NCI-H748 (cell line): ENCODE measurements around the gene FLVCR2.
A peak's percentile ranks its signal among the peaks of the same experiment; 100 is the strongest.

Source experiments
- DNase-seq: peaks from one replicate; lab custom pipeline; 2025; ENCODE audit not compliant: unreplicated experiment; lab: John Stamatoyannopoulos, UW

FLVCR2 gene

DNA sequence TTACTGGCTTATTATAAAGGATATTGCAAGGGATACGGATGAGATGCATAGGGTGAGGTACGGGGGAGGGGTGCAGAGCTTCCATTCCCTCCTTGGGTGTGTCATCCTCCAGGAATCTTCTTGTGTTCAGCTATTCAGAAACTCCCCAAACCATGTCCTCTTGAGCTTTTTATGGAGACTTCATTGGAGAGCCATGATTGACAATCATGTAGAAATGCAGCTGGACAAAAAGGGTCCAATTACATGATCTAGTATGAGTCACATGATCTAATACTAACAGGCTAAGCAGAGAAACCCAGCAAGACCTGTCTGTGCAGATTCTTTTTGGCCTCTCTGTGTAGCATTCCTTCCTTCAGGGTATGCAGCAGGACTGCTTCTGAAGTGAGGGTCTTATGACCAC, 23.9 kb upstream of the FLVCR2 start:
- DNase-seq = no peak

DNA sequence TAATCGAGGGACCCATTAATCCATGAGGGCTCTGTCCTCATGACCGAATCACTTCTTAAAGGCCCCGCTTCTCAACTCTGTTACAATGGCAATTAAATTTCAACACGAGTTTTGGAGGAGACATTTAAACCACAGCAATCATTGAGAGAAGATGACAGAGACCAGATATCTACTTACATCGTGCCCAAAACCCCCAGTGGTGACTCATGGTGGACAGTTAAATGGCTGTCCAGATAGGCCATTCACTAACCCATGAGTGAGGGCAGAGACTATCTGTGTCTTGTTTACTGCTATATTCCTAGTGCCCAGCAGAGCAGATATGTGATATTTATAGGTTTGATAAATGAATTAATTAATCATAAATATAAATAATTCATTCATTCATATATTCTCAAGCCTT, 20.0 kb upstream of the FLVCR2 start:
- DNase-seq = no peak

GRCh38 chr14:75559045-75559444, 19.4 kb upstream of the FLVCR2 start:
- DNase-seq = no peak

- DNase-seq = no peak
Observed at GRCh38 chr14:75559451-75560222, 18.8 kb upstream of the FLVCR2 start.

DNA sequence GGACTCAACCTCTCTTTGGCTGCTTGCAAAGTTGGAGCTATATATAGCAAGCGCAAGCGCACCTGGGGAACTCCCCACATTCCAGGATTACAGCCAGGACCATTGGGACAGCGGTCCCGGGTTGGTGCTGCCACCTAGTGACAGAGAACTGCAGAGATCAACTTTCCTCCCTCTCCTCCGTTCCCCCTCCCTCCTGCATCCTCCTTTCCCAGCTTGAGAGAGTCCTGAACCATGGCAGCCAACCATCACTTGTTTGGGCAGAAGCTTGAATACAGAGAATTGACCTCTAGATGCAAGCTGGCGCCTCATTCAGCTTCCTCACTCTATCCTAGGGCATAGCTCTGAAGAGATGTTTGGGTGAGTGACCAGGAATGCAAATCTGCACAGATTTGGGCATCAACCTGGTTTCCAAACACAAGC, 17.4 kb upstream of the FLVCR2 start:
- peak; percentile 68 for DNase-seq

DNA sequence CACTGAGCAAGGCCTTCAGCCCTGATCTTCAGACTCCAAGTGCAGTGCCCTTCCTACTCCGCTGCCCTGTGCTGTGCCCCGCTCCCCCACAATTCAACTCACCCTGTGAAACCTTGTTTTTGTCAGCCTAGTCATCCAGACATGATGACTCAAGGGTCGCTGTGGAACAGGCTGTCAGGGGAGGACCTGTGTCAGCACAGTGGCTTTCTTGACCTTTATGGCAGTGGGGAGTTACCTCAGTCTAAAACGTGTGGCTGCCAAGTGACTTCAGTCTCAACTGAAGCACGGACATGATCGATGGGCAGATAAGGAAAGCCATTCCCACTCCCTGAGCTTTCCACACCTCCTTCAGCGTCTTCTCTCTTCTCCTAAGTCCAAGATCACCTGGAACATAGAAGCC, 16.3 kb upstream of the FLVCR2 start:
- no peak for DNase-seq

- no peak for DNase-seq
Observed at GRCh38 chr14:75562489-75562888, 15.9 kb upstream of the FLVCR2 start.

GRCh38 chr14:75563931-75564330, 14.5 kb upstream of the FLVCR2 start:
- no peak for DNase-seq

DNA sequence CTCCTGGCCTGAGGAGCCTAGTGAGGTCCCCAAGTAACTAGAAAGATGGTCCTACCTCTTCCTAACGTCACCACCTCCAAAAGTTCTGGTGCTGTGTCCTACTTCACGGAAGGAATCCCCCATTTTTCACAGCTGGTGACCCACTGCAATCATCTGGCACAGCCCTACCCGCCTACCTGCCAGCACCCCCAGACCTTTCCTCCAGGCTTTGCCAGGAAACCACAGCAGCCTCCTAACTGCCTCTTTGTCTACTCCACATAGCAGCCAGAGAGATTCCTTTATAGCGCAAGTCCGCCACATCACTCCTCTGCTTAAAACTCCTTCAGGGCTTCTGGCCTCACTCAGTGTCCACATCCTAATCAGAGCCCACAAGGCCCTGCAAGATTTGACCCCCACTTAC, 13.4 kb upstream of the FLVCR2 start:
- DNase-seq = no peak

- DNase-seq = no peak
Observed at GRCh38 chr14:75566321-75566720, 12.1 kb upstream of the FLVCR2 start.

DNA sequence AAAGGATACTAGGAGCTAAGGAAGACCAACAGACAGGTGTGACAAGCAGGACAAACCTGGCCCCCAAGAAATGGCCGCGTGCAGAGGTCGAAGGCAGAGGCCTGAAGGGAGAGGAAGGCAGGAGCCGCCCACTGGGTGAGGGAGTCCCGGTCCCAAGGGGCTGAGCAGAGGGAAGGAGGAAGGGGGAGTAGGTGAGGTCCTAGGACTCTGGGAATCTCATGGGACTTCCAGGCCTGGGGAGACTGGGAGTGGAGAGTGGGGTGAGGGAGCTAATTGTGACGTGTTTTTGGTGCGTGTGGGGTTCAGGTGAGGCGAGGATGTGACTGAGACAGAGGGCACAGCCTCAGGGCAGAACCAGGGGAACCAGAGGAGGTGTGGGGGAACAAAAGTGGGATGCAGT, 11.7 kb upstream of the FLVCR2 start:
- no peak for DNase-seq

DNA sequence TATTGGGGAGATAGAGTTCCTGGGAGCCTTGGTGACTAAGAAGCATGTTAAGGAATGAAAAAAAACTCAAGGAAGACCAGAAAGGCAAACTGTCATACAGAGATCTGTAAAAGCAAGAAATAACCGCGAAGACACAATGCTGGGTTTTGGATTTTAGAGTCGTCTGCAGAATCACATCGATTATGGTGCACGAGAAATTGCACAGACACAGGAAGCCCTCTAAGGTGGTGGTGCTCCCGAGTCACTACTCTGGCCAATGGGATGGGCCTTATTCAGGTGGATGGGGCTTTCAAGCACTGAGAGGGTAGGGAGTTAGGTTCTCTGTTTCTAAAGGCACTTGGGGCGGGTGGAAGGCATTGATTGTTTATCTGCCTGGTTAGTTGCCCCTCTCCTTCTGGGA, 10.3 kb upstream of the FLVCR2 start:
- DNase-seq = no peak

DNA sequence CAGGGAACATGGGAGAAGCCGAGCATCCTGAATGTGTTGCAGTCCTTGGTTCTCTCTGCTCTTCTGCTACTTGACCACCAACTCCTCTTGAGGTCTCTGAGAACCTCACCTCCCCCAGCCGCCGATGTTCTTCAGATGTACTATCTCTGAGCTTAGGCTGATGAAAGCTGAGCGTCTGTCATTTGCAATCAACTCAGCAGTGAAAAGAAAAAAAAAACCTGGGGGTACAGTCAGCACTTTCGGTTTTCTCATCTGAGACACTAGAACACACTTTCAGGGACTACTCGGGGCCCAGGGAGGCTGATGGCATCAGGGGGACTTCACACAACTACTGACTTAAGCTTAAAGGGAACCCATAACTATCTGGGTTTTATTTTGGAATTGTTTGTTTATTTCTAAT, 9.6 kb upstream of the FLVCR2 start:
- no peak for DNase-seq

GRCh38 chr14:75570797-75571196, 7.6 kb upstream of the FLVCR2 start:
- DNase-seq = no peak

GRCh38 chr14:75572104-75572503, 6.3 kb upstream of the FLVCR2 start:
- no peak for DNase-seq

DNA sequence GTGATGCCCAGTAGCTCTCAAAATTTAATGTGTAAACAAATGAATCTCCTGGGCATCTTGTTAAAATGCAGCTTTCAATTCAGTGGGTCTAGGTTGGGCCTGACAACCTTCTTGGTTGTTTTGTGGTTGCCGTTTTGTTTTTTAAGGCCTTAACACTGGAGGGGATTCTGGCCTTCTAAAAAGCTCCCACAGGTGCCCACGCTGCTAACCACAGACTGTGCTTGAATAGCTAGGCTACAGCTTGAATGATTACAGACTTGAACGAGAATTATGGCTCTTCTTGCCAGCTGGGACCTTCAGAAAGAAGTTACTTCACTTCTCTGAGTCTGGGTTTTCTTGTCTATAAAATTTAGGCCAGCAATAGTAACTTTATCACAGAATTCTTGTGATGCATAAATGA, 1.3 kb upstream of the FLVCR2 start:
- no peak for DNase-seq

DNA sequence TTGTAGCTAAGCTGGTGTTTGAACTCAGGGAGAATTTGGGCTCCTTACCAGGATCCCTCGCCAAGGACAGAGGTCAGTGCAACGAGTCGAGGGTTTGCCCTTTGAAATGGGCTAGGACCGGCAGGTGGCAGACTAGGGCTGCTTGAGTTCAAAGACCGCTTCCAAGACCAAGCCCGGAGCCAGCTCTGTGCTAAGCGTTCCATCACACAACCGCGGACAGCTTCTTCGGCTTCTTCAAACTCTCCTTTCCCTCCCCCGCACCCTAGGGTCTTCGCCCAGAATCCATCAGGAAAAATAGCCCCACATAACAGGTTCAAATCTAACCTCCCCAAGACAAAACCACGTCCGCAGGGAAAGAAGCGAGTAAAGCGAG, 705 bp upstream of the FLVCR2 start:
- DNase-seq = peak; percentile 69

DNA sequence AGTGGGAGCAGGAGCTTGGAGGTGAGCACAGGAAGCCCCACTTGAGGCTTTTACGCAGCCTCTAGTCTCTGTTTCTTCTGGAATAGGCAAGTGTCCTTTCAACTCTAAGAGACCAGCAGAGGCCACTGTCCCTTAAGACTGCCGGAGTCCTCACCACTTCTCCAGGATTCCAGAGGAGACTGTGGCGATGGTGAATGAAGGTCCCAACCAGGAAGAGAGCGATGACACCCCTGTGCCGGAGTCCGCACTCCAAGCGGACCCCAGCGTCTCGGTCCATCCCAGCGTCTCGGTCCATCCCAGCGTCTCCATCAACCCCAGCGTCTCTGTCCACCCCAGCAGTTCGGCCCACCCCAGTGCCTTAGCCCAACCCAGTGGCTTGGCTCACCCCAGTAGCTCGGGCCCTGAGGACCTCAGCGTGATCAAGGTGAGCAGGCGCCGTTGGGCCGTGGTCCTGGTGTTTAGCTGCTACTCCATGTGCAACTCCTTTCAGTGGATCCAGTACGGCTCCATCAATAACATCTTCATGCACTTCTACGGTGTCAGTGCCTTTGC, 442 bp downstream of the FLVCR2 start:
- no peak for DNase-seq

DNA sequence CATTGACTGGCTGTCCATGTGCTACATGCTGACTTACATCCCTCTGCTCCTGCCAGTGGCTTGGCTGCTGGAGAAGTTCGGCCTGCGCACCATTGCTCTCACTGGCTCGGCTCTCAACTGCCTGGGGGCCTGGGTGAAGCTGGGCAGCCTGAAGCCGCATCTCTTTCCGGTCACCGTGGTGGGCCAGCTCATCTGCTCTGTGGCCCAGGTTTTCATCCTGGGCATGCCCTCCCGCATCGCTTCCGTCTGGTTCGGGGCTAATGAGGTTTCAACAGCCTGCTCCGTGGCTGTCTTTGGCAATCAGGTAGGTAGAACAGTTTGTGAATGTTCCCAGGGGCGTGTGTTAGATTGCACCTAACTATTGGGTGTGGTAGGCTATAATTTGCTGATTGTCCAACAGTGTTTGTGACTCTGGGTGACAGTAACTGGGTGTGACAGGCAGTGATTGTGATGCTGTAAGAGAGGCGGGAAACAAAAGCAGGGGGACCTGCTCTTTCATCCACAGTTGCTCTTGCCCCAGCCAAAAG, 981 bp downstream of the FLVCR2 start:
- DNase-seq = peak; percentile 76

- no peak for DNase-seq
Observed at GRCh38 chr14:75579882-75580281, 1.5 kb downstream of the FLVCR2 start.

- no peak for DNase-seq
Observed at GRCh38 chr14:75587388-75587787, 9.0 kb downstream of the FLVCR2 start.

- DNase-seq = no peak
Observed at GRCh38 chr14:75589931-75590330, 11.5 kb downstream of the FLVCR2 start.
